Stimulated activated naive CD8-positive, alpha-beta T cell treated with anti-CD3 and anti-CD28 coated beads, Interleukin-15, Interleukin-2, amounts not matched to agents 100 ng/mL and 50 ng/mL, for 24 hours (primary cell): ENCODE measurements around the gene ING2.
"Not testable (repeated sequence)": the region's sequence is repeated elsewhere in the genome, so short reads cannot be mapped to it uniquely, and the experiment has no call there.

Experiments used
- H3K27ac Mint-ChIP-seq: one replicate; pipeline ENCODE4 v1.8.0; 2021; ENCODE audit warnings: mild to moderate bottlenecking, mixed read lengths
- H3K27me3 Mint-ChIP-seq: one replicate; pipeline ENCODE4 v1.8.0; 2021; ENCODE audit warnings: mixed read lengths
- H3K36me3 Mint-ChIP-seq: one replicate; pipeline ENCODE4 v1.8.0; 2021; ENCODE audit warnings: low read depth, mixed read lengths
- H3K4me1 Mint-ChIP-seq: one replicate; pipeline ENCODE4 v1.8.0; 2021; ENCODE audit warnings: low read depth, mixed read lengths
- H3K4me3 Mint-ChIP-seq: one replicate; pipeline ENCODE4 v1.8.0; 2021; ENCODE audit warnings: mild to moderate bottlenecking, mixed read lengths
- H3K9me3 Mint-ChIP-seq: one replicate; pipeline ENCODE4 v1.8.0; 2021; ENCODE audit warnings: mixed read lengths

The ING2 gene

GRCh38 chr4:183482515-183483095 lies 22.3 kb upstream of the ING2 start:
- H3K27me3 Mint-ChIP-seq, H3K4me1 Mint-ChIP-seq, H3K27ac Mint-ChIP-seq, H3K9me3 Mint-ChIP-seq, H3K36me3 Mint-ChIP-seq, H3K4me3 Mint-ChIP-seq: not testable (repeated sequence)

GRCh38 chr4:183483997-183484396 lies 20.9 kb upstream of the ING2 start:
- Mint-ChIP-seq H3K4me3 (no peak overlapping the region), H3K27ac (no peak overlapping the region), H3K36me3 (no peaks in the 10 kb centered on the region), H3K9me3 (no peaks in the 10 kb centered on the region), H3K4me1 (no peaks in the 10 kb centered on the region), H3K27me3 (no peaks in the 10 kb centered on the region)

GRCh38 chr4:183485411-183486160 lies 19.3 kb upstream of the ING2 start:
- peaks cover 3% of the 10 kb centered on the region for H3K36me3 Mint-ChIP-seq
- H3K4me1 Mint-ChIP-seq, result no peaks in the 10 kb centered on the region
- no peak overlapping the region for H3K4me3 Mint-ChIP-seq

GRCh38 chr4:183492791-183493222 lies 12.1 kb upstream of the ING2 start:
- Mint-ChIP-seq H3K27me3 (no peaks in the 10 kb centered on the region), H3K4me1 (no peaks in the 10 kb centered on the region), H3K4me3 (no peak overlapping the region), H3K27ac (no peak overlapping the region), H3K9me3 (peaks cover 5% of the 10 kb centered on the region), H3K36me3 (peaks cover 25% of the 10 kb centered on the region)

More at GRCh38 chr4:183485411-183486160, 19.3 kb upstream of the ING2 start:
- Mint-ChIP-seq H3K9me3 (no peaks in the 10 kb centered on the region), H3K27me3 (no peaks in the 10 kb centered on the region), H3K27ac (no peak overlapping the region)

- Mint-ChIP-seq H3K27ac (no peak overlapping the region), H3K36me3 (peaks cover 25% of the 10 kb centered on the region), H3K27me3 (no peaks in the 10 kb centered on the region), H3K4me3 (no peak overlapping the region), H3K9me3 (peaks cover 5% of the 10 kb centered on the region), H3K4me1 (no peaks in the 10 kb centered on the region)
These were observed 11.6 kb upstream of the ING2 start for GRCh38 chr4:183493246-183493645.

GRCh38 chr4:183495184-183495583 lies 9.7 kb upstream of the ING2 start:
- Mint-ChIP-seq H3K4me1 (peaks cover 9% of the 10 kb centered on the region), H3K4me3 (no peak overlapping the region), H3K27me3 (no peaks in the 10 kb centered on the region), H3K27ac (no peak overlapping the region), H3K9me3 (peaks cover 5% of the 10 kb centered on the region), H3K36me3 (peaks cover 25% of the 10 kb centered on the region)

- H3K4me1 Mint-ChIP-seq, result peaks cover 33% of the 10 kb centered on the region
- no peak overlapping the region for H3K27ac Mint-ChIP-seq
- no peak overlapping the region for H3K4me3 Mint-ChIP-seq
- H3K36me3 Mint-ChIP-seq, result peaks cover 13% of the 10 kb centered on the region
- H3K9me3 Mint-ChIP-seq, result no peaks in the 10 kb centered on the region
- no peaks in the 10 kb centered on the region for H3K27me3 Mint-ChIP-seq
These were observed 5.5 kb upstream of the ING2 start for GRCh38 chr4:183499389-183499788.

GRCh38 chr4:183499801-183500200 lies 5.1 kb upstream of the ING2 start:
- Mint-ChIP-seq H3K27me3 (no peaks in the 10 kb centered on the region), H3K9me3 (no peaks in the 10 kb centered on the region), H3K4me3 (no peak overlapping the region), H3K4me1 (peaks cover 33% of the 10 kb centered on the region), H3K36me3 (peaks cover 10% of the 10 kb centered on the region), H3K27ac (no peak overlapping the region)

- Mint-ChIP-seq H3K36me3 (peaks cover 4% of the 10 kb centered on the region), H3K9me3 (no peaks in the 10 kb centered on the region), H3K27ac (peak overlapping the region; percentile 88), H3K4me3 (peak overlapping the region; percentile 87), H3K27me3 (no peaks in the 10 kb centered on the region), H3K4me1 (peaks cover 48% of the 10 kb centered on the region)
These were observed 1.3 kb upstream of the ING2 start for GRCh38 chr4:183503497-183504063.

GRCh38 chr4:183504064-183504929 lies 561 bp upstream of the ING2 start:
- Mint-ChIP-seq H3K9me3 (no peaks in the 10 kb centered on the region), H3K4me3 (peak overlapping the region; percentile 93), H3K36me3 (peaks cover 4% of the 10 kb centered on the region), H3K4me1 (peaks cover 47% of the 10 kb centered on the region), H3K27ac (peak overlapping the region; percentile 88), H3K27me3 (no peaks in the 10 kb centered on the region)

- Mint-ChIP-seq H3K9me3 (no peaks in the 10 kb centered on the region), H3K27me3 (no peaks in the 10 kb centered on the region)
These were observed 942 bp downstream of the ING2 start for GRCh38 chr4:183505611-183506388.

GRCh38 chr4:183506389-183506735 lies 1.5 kb downstream of the ING2 start:
- Mint-ChIP-seq H3K27ac (peak overlapping the region; percentile 98), H3K4me3 (peak overlapping the region; percentile 93), H3K9me3 (no peaks in the 10 kb centered on the region), H3K27me3 (no peaks in the 10 kb centered on the region), H3K36me3 (peaks cover 18% of the 10 kb centered on the region), H3K4me1 (peaks cover 35% of the 10 kb centered on the region)

More at GRCh38 chr4:183505611-183506388, 942 bp downstream of the ING2 start:
- Mint-ChIP-seq H3K27ac (peak overlapping the region; percentile 98), H3K36me3 (peaks cover 12% of the 10 kb centered on the region), H3K4me3 (peak overlapping the region; percentile 93), H3K4me1 (peaks cover 38% of the 10 kb centered on the region)

- no peaks in the 10 kb centered on the region for H3K27me3 Mint-ChIP-seq
- H3K4me1 Mint-ChIP-seq, result peaks cover 21% of the 10 kb centered on the region
- no peak overlapping the region for H3K4me3 Mint-ChIP-seq
- H3K36me3 Mint-ChIP-seq, result peaks cover 32% of the 10 kb centered on the region
- H3K27ac Mint-ChIP-seq, result no peak overlapping the region
- no peaks in the 10 kb centered on the region for H3K9me3 Mint-ChIP-seq
These were observed 3.3 kb downstream of the ING2 start for GRCh38 chr4:183507925-183508696.
